SK-N-SH (cell line): ENCODE data around the gene NRIP1. TPM values are rescaled to one million over a fixed set of nuclear protein-coding genes. Genes with fewer than 3 reads are reported as not detected.
A peak's percentile ranks its signal among the peaks of the same experiment; 100 is the strongest.

Source experiments
- CTCF ChIA-PET: fragments of 300-600, 350-600 bp; formaldehyde crosslinking; extraction: SDS; loops from one replicate; lab custom pipeline; 2021; lab: Yijun Ruan, JAX
- POLR2A ChIA-PET: fragments of 350-600 bp; sonication (Branson Sonifier 250); formaldehyde crosslinking; extraction: SDS; loops from one replicate; lab custom pipeline; 2020; ENCODE audit warnings: antibody characterized with exemption, inconsistent platforms; lab: Yijun Ruan, JAX
- DNase-seq: peaks from one replicate; pipeline ENCODE4 v3.0.0; 2012
- H2AFZ ChIP-seq: fragments of 200-600 bp; sonication (generic); 2 replicates; pipeline ENCODE4 v1.8.1; 2016; ENCODE audit warnings: antibody characterized with exemption, mild to moderate bottlenecking, low read depth
- H3F3A ChIP-seq: fragments of 200-600 bp; sonication (generic); replicated peaks from 2 replicates; pipeline ENCODE3; 2016; ENCODE audit warnings: antibody characterized with exemption, mild to moderate bottlenecking; ENCODE audit not compliant: insufficient read depth
- H3K27ac ChIP-seq, 2 experiments: fragments of 200-500 bp in 1 of 2; fragments of 200-600 bp in 1 of 2; sonication (Bioruptor generic) in 1 of 2; sonication (generic), shearing (Covaris generic) in 1 of 2; 2 replicates each; pipeline versions ENCODE4 v1.5.1 to v1.6.1; 2014 to 2016; ENCODE audit warnings: low read depth in 2 of 2, inconsistent platforms in 1 of 2, low read length in 1 of 2, mild to moderate bottlenecking in 1 of 2, mixed read lengths in 1 of 2
- H3K27me3 ChIP-seq: fragments of 200-600 bp; sonication (generic), shearing (Covaris generic); 2 replicates; pipeline ENCODE4 v1.6.1; 2016; ENCODE audit warnings: mixed run types; ENCODE audit not compliant: insufficient read depth
- H3K36me3 ChIP-seq, 2 experiments: fragments of 200-500 bp in 1 of 2; fragments of 200-600 bp in 1 of 2; sonication (Bioruptor generic) in 1 of 2; sonication (generic) in 1 of 2; replicated peaks in 1 of 2; 2 replicates each; pipeline versions ENCODE3 to v1.5.1; 2014 to 2016; ENCODE audit warnings: low read length in 1 of 2, mild to moderate bottlenecking in 1 of 2; ENCODE audit not compliant: insufficient read depth in 2 of 2, control insufficient read depth in 1 of 2
- H3K4me1 ChIP-seq, 2 experiments: fragments of 200-500 bp in 1 of 2; fragments of 200-600 bp in 1 of 2; sonication (Bioruptor generic) in 1 of 2; sonication (generic), shearing (Covaris generic) in 1 of 2; 2 replicates each; pipeline versions ENCODE4 v1.5.1 to v1.6.1; 2014 to 2016; ENCODE audit warnings: low read depth in 1 of 2, low read length in 1 of 2, mixed run types in 1 of 2; ENCODE audit not compliant: insufficient read depth in 2 of 2, control insufficient read depth in 1 of 2
- H3K4me2 ChIP-seq: fragments of 200-600 bp; sonication (generic), shearing (Covaris generic); 2 replicates; pipeline ENCODE4 v1.6.1; 2017; ENCODE audit warnings: mixed run types
- H3K4me3 ChIP-seq, 2 experiments: fragments of 200-500 bp in 1 of 2; fragments of 200-600 bp in 1 of 2; sonication (Bioruptor generic) in 1 of 2; sonication (generic), shearing (Covaris generic) in 1 of 2; 2 replicates each; pipeline versions ENCODE4 v1.5.1 to v1.8.1; 2014 to 2016; ENCODE audit warnings: low read depth in 2 of 2, inconsistent platforms in 1 of 2, low read length in 1 of 2, mild to moderate bottlenecking in 1 of 2, mixed read lengths in 1 of 2, moderate library complexity in 1 of 2
- H3K79me2 ChIP-seq: fragments of 200-600 bp; sonication (generic); 2 replicates; pipeline ENCODE4 v1.8.1; 2017; ENCODE audit warnings: mild to moderate bottlenecking; ENCODE audit not compliant: insufficient read depth
- H3K9ac ChIP-seq: fragments of 200-600 bp; sonication (generic); 2 replicates; pipeline ENCODE4 v1.6.1; 2017; ENCODE audit warnings: mixed run types
- H3K9me2 ChIP-seq: fragments of 200-600 bp; sonication (generic); 2 replicates; pipeline ENCODE4 v1.6.1; 2017; ENCODE audit warnings: mixed run types
- H3K9me3 ChIP-seq: fragments of 200-600 bp; sonication (generic); 2 replicates; pipeline ENCODE4 v1.6.1; 2017; ENCODE audit warnings: mixed run types, mild to moderate bottlenecking, moderate library complexity
- H4K20me1 ChIP-seq: fragments of 200-600 bp; sonication (generic); 2 replicates; pipeline ENCODE4 v1.6.1; 2017; ENCODE audit warnings: mild to moderate bottlenecking, mixed run types; ENCODE audit not compliant: insufficient read depth
- CTCF ChIP-seq: fragments of 200-600 bp; sonication (generic); IDR thresholded peaks from 2 replicates; pipeline ENCODE4 v1.6.1; 2017; ENCODE audit warnings: antibody characterized with exemption, mild to moderate bottlenecking, moderate library complexity
- EP300 ChIP-seq, 2 experiments: IDR thresholded peaks; 2 replicates each; pipeline versions ENCODE4 v1.4.0 to v1.6.1; 2012; ENCODE audit warnings: borderline replicate concordance in 1 of 2, low read depth in 1 of 2, low read length in 1 of 2
- MXI1 ChIP-seq: IDR thresholded peaks from 2 replicates; pipeline ENCODE4 v1.6.1; 2012; ENCODE audit warnings: mild to moderate bottlenecking, low read depth, low read length, improper control_type of control experiment
- NFIC ChIP-seq: IDR thresholded peaks from 2 replicates; pipeline ENCODE4 v1.4.0; 2012; ENCODE audit warnings: borderline replicate concordance
- PBX3 ChIP-seq: IDR thresholded peaks from 2 replicates; pipeline ENCODE4; 2012
- REST ChIP-seq: IDR thresholded peaks from 2 replicates; pipeline ENCODE4 v1.6.1; 2012; ENCODE audit warnings: mild to moderate bottlenecking, low read depth, low read length, moderate library complexity
- RFX5 ChIP-seq: IDR thresholded peaks from 2 replicates; pipeline ENCODE4 v1.6.1; 2012; ENCODE audit warnings: mild to moderate bottlenecking, improper control_type of control experiment, low read length
- YY1 ChIP-seq: IDR thresholded peaks from 2 replicates; pipeline ENCODE4 v1.4.0; 2012; ENCODE audit warnings: low read depth, mild to moderate bottlenecking
- WGBS: methylation state at CpG from one replicate; pipeline ENCODE4 v1.1.6; 2017; ENCODE audit warnings: low lambda C conversion rate; 5-methylcytosine and 5-hydroxymethylcytosine counted together
- polyA plus RNA-seq, 3 experiments: library from polyadenylated mRNA; depleted of rRNA; stranded (reverse); fragments of >200 nt; gene quantifications; 2 replicates each; pipeline ENCODE4 v1.2.3, GENCODE V29; 2012

The NRIP1 gene
- polyA plus RNA-seq, 1 of the 3 experiments (the other 2 are of a cell fraction) = 0.02 TPM

- TF ChIP-seq EP300 (IDR thresholded peaks at IDR 0.05; ENCODE audit: borderline replicate concordance in 1 of 2, low read depth in 1 of 2, low read length in 1 of 2) (no peak), RFX5 (no peak), NFIC (no peak)
Measured at GRCh38 chr21:14957836-14958235, 107.0 kb downstream of the NRIP1 start (continued).

- Histone ChIP-seq H3K9me3 (no peaks in the 10 kb centered on the region), H3K36me3 (no peaks in the 10 kb centered on the region), H3F3A (no peaks in the 10 kb centered on the region), H3K4me1 (no peaks in the 10 kb centered on the region), H3K27me3 (no peaks in the 10 kb centered on the region), H2AFZ (no peak overlapping the region), H3K27ac (no peak overlapping the region), H3K79me2 (no peaks in the 10 kb centered on the region), H3K4me2 (0 out of 2 replicates have a peak overlapping the region, but pooled peaks have one; percentile 25), H3K4me3 (no peak overlapping the region), H3K9ac (no peak overlapping the region), H4K20me1 (no peaks in the 10 kb centered on the region), H3K9me2 (no peaks in the 10 kb centered on the region)
- ChIA-PET CTCF (no interaction called here), POLR2A (no interaction called here)
- DNase-seq = no peak
- TF ChIP-seq REST (no peak), PBX3 (no peak)
- 5% methylated on average over 4 of the region's 4 CpGs for WGBS
Measured at GRCh38 chr21:14956807-14957206, 108.0 kb downstream of the NRIP1 start.

GRCh38 chr21:14955936-14956520 lies 108.8 kb downstream of the NRIP1 start:
- TF ChIP-seq MXI1 (no peak), YY1 (no peak), CTCF (no peak)
- Histone ChIP-seq H3K4me3 (no peak overlapping the region), H3K4me1 (no peaks in the 10 kb centered on the region), H3K36me3 (no peaks in the 10 kb centered on the region), H3K4me2 (no peak overlapping the region), H3K9ac (no peak overlapping the region), H3K79me2 (no peaks in the 10 kb centered on the region), H3K9me3 (no peaks in the 10 kb centered on the region), H3K27ac (no peak overlapping the region), H4K20me1 (no peaks in the 10 kb centered on the region), H3F3A (no peaks in the 10 kb centered on the region), H2AFZ (no peak overlapping the region), H3K9me2 (no peaks in the 10 kb centered on the region), H3K27me3 (no peaks in the 10 kb centered on the region)
- no peak for DNase-seq
- ChIA-PET CTCF (no interaction called here), POLR2A (no interaction called here)
- WGBS = 19% methylated on average over 6 of the region's 6 CpGs
